GM19099 (cell line): ENCODE measurements around the gene SCARB2.

Experiments
- POLR2A ChIP-seq: IDR thresholded peaks from 3 replicates; pipeline ENCODE4 v1.6.1; 2011; ENCODE audit warnings: low read depth; ENCODE audit not compliant: insufficient read length; ENCODE audit errors: extremely low read depth

Gene SCARB2

DNA sequence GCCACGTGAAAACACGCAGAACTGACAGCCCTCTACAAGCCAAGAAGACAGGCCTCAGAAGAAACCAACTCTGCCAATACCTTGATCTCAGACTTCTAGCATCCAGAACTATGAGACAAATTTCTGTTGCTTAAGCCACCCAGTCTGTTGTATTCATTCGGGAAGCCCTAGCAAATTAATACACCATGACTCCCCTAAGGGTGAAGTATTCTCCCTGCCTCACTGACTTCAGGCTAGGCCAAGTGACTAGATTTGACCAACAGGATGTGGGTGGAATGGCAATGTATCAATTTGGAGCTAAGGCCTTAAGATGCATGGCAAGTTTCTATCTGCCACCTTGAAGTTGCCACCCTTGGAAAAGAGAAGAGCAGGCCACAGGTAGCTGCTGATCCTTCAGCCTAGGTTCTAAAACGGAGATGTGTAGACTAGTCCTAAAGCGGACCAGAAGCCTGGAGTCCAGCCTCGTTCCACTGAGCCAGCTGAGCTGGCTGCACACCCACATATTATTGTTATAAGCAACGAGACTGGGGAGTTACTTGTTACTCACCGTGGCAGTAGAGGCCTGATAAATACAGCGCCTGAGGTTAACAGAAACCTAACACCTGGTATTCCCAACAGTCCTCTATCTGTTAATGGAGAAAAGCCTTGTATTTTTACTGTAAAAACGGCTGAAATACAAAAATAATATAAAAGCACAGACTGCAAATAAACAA, 16.4 kb downstream of the SCARB2 start:
- TF ChIP-seq POLR2A: no peak

DNA sequence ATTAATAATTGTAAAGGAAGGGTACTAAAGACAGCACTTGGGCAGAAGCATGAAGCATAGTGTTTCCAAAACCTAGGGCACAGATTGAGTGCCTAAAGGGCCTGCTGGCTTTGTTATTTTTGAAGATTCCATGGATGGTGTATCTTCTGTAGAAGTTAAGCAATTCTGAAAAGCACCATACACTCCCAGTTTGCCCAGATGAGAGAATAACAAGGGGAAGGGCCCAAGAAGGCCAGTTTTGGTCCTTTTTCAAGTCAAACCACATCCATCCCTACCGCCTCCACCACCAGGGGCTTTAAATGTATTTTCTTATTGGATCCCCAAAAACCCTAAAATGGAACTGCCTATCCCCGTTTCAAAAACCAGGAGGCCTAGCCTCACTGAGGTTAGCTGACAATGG, 17.2 kb downstream of the SCARB2 start:
- no peak for TF ChIP-seq POLR2A

DNA sequence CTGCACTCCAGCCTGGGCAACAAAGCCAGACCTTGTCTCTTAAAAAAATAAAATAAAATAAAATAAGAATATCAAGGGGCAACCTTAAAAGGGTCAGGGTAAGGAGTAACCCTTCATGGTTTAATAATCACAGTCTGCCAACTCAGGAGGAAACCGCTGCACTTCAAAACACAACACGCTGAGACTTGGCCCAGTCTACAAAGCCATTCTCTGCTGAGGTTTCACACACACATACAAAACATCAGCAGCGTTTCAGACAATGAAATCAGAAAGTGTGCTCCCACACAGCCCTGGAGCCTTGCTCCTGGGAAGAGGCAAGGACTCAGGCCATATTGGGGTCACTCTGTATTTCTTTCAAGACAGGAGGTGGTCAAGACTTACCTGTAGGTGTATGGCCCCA, 18.3 kb downstream of the SCARB2 start:
- TF ChIP-seq POLR2A: no peak

DNA sequence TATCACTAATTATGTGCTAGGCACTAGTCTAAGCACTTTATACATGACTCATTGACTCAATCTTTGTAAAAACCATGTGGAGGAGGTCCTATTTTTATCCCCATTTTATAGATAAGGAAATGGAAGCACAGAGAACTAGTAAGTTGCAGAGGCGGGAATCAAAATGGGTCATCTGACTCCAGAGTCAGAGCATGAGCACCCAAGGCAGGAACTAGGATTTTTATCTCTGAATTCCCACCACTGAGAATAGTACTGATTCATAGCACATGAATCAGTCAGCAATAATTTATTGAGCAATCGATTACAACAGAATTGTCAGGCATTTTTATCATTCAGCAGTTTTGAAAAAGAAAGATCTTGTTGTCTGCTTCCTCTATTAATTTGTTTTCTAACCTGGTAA, 19.3 kb downstream of the SCARB2 start:
- no peak for TF ChIP-seq POLR2A

DNA sequence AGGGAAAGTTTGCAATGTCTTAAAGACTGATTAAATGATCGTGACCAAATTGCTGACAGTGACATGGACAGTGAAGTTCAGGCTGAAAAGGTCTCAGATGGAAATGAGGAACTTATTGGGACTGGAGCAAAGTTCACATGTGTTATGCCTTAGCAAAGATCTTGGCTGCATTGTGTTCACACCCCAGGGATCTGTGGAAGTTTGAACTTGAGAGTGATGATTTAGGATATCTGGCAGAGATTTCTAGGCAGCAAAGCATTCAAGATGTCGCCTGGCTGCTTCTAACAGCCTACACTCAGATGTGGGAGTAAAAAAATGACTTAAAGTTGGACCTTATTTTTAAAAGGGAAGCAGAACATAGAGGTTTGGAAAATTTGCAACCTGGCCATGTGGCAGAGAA, 21.4 kb downstream of the SCARB2 start:
- TF ChIP-seq POLR2A: no peak

DNA sequence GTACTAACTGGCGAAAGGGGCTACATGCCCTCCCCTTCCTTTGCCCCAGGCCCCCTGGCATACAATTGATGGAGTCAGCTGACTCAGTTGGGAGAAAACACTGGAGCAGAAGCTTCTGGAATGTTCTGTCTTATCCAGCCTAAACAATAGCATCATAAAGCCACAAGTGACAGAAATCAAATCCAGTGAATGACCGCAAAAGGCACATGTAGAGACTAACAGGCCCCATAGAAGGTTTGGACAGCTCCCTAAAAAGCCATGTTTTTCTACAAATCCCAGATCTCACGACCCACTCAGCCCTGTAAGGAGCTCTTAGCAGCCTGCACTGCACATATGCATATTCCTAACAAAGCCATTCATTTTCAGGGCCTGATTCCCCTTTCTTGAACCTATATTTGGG, 25.1 kb downstream of the SCARB2 start:
- TF ChIP-seq POLR2A: no peak

DNA sequence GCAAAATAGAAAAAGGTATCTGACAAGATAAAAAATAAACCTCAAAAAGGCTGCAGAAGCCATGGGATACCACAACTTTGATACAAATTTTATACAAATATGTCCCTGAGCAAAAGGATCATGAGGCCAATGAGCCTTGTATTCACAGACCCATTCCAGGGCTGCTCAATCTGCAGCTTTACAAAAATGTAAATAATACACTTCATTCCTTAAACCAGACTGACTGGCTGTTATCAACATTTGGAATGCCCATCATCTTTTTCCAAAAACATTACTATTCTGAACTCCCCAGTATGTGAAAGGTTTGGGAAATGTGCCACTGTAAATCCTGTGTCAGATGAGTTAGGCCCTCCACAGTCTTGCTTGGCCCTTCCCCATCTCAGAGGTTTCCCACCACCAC, 25.5 kb downstream of the SCARB2 start:
- TF ChIP-seq POLR2A: no peak

DNA sequence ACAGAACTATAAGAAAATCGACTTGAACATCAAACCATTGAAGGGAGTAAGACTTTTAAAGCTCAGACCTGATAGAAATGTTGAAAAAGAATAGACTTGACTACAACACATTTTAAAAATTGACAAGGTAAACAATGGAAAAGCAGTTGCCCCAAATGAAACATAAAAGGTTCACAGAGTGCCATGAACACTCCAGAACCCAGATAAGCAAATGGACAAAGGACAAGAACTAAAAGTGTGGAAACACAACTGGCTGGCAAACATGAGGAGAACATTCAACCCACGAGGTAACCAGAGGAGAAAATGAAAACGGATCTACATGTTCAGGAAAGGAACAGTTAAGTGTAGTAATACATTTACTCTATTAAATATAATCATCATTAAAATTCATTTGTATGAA, 26.5 kb downstream of the SCARB2 start:
- TF ChIP-seq POLR2A: no peak

DNA sequence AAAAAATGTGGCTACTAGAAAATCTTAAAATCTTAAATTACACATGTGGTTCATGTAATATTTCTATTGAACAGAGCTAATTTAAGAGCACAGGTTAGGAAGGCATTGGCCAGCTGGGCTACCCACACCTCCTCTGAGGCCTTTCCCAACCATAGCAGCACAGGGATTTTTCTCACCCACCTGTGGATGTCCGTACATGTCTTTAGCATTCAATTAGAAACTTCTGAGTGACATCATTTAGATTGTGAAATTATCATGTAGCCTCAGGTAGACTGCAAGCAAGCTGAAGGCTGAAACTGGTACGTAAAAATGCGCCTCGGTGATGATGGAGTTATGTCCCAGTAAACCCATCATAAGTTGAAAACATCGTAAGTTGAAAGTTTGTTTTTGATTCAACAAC, 31.2 kb downstream of the SCARB2 start:
- no peak for TF ChIP-seq POLR2A

DNA sequence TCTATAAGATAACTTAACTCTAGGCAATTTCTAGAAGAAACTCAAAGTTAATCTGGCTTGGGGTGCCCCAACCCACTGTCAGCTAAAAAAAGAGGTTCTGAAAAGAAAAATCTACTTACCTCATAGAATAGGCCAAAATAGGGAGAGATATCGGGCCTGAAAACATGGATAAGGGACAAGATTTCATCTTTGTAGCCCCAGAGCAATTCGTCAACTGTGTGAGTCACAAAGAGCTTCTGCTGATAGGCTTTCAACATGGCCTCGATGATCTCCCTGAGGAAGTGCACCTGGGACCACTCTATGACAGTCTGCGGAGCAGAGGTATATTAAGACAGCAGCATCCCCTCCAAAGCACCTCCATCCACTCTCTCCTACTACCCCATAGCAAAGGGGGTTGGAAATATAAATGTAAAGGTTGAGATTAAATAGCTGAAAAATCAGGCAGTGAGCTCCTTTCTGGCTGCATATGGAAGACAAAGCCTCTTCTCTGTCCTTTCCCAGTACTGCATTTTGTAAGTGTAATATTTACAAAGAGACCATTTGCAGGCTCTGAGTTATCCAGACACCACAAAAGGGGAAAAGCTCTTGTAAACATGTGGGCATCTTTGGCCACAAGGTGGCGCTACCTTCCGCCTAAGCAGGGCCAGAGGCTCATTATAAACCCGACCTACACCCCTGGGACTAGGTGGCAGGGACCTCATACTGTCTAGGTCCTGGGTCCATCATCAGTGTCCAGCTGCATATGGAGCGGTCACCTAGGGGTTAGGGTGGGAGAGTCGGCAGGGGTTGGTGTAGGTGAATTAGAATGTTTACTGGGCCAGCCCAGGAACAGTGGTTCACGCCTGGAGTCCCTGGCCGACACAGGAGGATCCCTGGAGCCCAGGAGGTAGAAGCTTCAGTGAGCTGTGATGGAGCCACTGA, 34.0 kb downstream of the SCARB2 start:
- TF ChIP-seq POLR2A: no peak

DNA sequence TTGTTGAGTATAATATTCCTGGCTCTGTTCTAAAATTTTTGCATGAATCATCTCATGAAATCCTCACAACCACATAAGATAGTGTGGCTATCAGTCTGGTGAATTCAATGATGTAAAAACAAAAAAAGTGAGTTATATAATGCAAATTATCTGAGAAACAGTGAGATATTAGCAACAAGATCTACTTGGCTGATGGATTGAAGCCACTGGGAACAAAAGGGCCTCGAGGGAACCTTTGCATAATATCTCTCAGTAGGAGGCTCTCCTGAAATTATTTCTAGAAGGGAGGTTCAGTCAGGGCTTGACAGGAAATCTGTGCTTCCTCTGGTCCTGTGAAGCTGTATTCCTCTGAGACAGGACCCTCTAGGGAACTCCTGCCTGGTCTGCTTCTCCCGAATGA, 35.3 kb downstream of the SCARB2 start:
- no peak for TF ChIP-seq POLR2A

DNA sequence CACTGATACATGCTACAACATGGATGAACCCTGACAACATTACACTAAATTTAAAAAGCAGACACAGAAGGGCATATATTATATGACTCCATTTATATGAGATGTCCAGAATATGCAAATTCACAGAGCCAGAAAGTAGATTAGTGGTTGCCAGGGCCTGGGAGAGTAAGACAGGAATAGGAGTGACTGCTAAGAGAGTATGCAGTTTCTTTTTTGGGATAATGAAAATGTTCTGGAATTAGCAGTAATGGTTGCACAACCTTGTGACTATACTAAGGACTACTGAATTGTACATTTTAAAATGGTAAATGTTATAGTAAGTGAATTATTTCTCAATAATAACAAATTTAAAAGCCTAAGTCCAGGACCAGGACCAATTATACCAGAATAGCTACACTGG, 35.9 kb downstream of the SCARB2 start:
- TF ChIP-seq POLR2A: no peak

DNA sequence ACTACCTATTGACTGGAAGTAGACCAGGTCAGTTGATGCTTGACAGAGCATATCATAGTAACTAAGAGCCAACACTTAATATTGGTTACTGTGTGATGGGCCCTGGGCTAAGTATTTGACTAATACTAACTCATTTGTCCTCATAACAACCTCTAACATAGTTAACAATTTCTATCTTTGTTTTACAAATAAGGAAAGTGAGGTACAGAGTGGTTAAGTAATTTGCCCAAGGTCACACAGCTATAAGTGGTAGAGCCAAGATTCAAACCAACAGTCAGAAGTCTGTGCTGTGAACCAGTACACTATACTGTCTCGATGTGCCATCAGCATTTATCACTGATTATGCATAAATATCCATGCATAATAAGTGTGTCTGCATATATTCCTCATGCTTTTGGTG, 38.3 kb downstream of the SCARB2 start:
- no peak for TF ChIP-seq POLR2A

DNA sequence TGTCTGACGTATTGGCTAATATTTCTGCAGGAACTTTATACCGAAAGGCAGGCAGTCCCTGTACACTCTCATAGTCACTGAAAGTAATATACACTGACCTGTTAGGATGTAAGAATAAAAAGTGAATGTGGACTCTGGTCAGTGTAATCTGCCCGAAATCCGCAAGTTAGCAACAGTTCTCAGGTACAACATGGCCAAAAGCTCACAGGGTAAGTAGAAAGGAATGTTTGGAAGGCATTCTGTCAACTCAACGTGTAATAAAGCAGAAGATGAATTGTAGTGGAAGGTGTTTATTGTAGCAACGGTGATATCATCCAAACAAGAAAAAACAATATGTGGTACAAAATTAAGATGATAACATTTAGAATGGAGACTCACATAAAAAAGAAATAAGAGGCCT, 39.4 kb downstream of the SCARB2 start:
- TF ChIP-seq POLR2A: no peak

DNA sequence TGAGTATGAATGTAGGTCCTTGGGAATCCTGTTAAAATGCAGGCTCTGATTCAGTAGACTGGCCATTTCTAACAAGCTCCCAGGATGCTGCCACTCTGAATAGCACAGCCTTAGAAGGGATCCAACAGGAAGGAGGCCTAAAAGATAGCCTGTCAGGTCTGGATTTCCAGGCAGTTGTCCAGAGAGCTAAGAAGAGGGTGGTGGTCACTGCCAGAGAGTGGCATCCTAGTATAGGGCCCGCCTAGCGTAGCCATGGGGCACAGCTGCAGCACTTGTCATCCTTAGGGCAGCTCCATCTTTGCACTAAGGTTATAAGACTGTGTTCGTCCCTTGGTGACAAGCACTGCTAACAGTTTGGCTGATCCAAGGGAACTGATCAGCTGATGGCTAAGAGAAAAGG, 44.9 kb downstream of the SCARB2 start:
- no peak for TF ChIP-seq POLR2A

DNA sequence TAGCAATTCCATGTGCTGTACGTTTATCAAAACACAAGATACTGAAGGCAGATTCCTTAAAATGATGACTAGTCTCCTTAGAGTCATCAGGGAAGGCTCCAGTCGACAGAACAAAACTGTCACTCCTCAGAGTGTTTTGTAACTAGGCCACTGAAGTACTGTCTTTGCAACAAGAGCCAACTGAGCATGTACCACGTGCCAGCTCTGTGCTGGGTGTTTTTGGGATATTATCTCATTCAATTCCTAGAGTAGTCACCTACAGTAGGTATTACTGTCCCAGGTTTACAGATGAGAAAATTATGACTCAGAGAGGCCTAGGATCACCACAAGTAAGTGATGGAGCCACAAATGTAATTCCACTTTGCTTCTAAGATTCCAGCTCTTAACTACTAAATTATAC, 47.1 kb downstream of the SCARB2 start:
- no peak for TF ChIP-seq POLR2A
